H7 (cell line): ENCODE data around the gene CEACAM8. TPM values are rescaled to one million over a fixed set of nuclear protein-coding genes. Genes with fewer than 3 reads are reported as not detected.
"Not testable (repeated sequence)": the region's sequence is repeated elsewhere in the genome, so short reads cannot be mapped to it uniquely, and the experiment has no call there.

Experiments used
- DNase-seq: peaks from one replicate; pipeline ENCODE4 v3.0.0; 2012
- H3K27me3 ChIP-seq: 2 replicates; pipeline ENCODE4 v1.6.0; 2011; ENCODE audit warnings: mild to moderate bottlenecking, low read length; ENCODE audit not compliant: control insufficient read depth, insufficient read depth
- H3K36me3 ChIP-seq: replicated peaks from 2 replicates; pipeline ENCODE4 v1.5.1; 2011; ENCODE audit warnings: low read length; ENCODE audit not compliant: control insufficient read depth, insufficient read depth
- H3K4me3 ChIP-seq: 2 replicates; pipeline ENCODE4 v1.5.1; 2011; ENCODE audit warnings: low read depth, mild to moderate bottlenecking, control low read depth, low read length, moderate library complexity; ENCODE audit not compliant: insufficient read depth
- total RNA-seq: library from RNA; depleted of rRNA; stranded (reverse); fragments of >200 nt; shearing (Covaris generic); gene quantifications from 2 replicates; pipeline ENCODE4 v1.2.3, GENCODE V29; 2014; rRNA removed

Gene CEACAM8
- total RNA-seq = not detected in 2 replicates

- no peak for DNase-seq
- H3K36me3 ChIP-seq = no peaks in the 10 kb centered on the region
- no peaks in the 10 kb centered on the region for H3K27me3 ChIP-seq
- no peak within 1 kb of the TSS for H3K4me3 ChIP-seq
These were observed at the start of gene CEACAM8 for GRCh38 chr19:42594617-42595489. TSS of gene CEACAM8 (minus strand) at chr19:42594924. CDS start at chr19:42594828, 96 bp downstream.

- H3K27me3 ChIP-seq, DNase-seq, H3K4me3 ChIP-seq, H3K36me3 ChIP-seq: not testable (repeated sequence)
These were observed 44.8 kb upstream of the CEACAM8 start for GRCh38 chr19:42639324-42640092.

- H3K27me3 ChIP-seq = no peaks in the 10 kb centered on the region
- H3K36me3 ChIP-seq = no peaks in the 10 kb centered on the region
- H3K4me3 ChIP-seq = no peak overlapping the region
- DNase-seq = no peak
These were observed 40.5 kb upstream of the CEACAM8 start for GRCh38 chr19:42635233-42635539.

DNA sequence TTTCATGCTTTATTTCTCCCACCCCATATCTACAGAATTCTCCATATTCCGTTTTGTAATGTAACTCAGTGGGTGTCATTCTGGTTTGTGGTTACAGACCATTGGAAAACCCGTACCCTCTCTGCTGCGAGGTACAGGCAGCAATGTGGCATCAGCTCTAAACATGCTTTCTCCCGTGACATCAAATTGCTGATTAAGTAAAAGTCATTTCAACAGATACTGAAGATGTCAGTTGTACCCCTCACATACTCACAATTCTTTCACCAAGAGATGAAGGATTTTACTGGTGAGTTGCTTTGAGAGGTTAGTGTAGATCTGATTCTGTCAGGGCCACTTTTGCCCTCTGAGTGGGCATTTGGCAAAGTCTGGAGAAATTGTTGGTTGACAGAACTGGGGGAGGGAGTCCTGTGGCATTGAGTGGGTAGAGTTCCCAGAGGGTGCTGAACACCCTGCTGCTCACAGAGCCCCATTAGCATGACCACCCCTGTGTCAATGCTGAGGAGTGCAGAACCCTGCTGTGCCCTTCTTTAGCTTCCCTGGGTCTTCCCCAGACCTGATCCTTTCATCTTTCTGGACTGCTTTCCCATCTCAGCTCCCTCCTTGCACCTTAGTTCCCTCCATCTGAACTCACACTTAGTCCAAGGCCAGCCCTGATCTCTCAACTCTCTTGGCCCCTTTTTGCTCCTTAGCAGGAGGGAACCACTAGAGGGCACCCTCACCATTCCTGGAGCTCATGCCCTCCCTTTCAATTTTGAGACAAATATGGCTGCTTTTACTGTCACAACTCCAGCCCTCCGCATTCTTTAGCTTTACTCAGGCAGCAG lies 39.9 kb upstream of the CEACAM8 start:
- H3K36me3 ChIP-seq = no peaks in the 10 kb centered on the region
- H3K4me3 ChIP-seq = no peak overlapping the region
- peak; percentile 26 for DNase-seq

DNA sequence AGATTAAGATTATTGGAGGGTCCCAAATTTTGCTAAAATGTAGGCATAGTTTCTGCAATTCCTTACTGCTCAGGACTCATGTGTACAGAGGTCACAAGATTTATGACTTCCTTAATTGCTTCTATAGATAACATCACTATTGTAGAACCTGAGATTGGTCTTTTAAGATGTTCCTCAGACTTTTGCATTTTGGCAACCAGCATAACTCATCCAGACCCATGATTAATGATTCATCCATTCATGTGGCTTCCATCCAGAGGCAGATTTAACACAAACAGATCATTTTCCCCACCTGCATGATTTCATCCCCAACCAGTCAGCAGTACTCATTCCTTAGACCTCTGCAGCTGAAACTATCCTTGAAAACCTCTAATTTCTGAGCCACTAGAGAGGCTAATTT lies 34.5 kb upstream of the CEACAM8 start:
- Histone ChIP-seq H3K36me3 (no peaks in the 10 kb centered on the region), H3K27me3 (no peaks in the 10 kb centered on the region), H3K4me3 (no peak overlapping the region)
- DNase-seq = no peak

More for the DNA sequence above, 39.9 kb upstream of the CEACAM8 start:
- H3K27me3 ChIP-seq = no peaks in the 10 kb centered on the region

GRCh38 chr19:42628411-42629140 lies 33.9 kb upstream of the CEACAM8 start:
- H3K36me3 ChIP-seq = no peaks in the 10 kb centered on the region
- H3K27me3 ChIP-seq = no peaks in the 10 kb centered on the region
- DNase-seq = no peak
- no peak overlapping the region for H3K4me3 ChIP-seq

- Histone ChIP-seq H3K4me3 (no peak overlapping the region), H3K36me3 (no peaks in the 10 kb centered on the region), H3K27me3 (no peaks in the 10 kb centered on the region)
- DNase-seq = no peak
These were observed 33.2 kb upstream of the CEACAM8 start for GRCh38 chr19:42627916-42628315.

DNA sequence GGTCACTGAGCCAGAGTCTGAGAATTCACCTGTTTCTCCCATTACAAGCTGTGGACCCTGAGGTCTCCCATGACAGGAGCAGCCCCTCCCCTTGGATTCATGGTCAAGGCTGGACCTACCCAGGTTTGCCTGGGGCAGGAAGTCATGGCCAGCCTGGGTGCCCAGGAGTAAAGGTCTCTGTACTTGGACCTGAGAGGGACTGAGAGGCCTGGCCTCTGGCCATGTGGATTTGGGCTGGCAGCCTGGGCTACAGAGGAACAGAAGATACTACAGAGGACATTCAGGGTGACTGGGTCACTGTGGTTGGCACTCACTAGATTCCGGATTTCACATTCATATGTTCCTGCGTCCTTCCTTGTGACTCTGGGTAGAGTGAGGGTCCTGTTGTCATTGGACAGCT lies 31.5 kb upstream of the CEACAM8 start:
- H3K27me3 ChIP-seq = no peaks in the 10 kb centered on the region
- no peak for DNase-seq
- no peak overlapping the region for H3K4me3 ChIP-seq
- H3K36me3 ChIP-seq = no peaks in the 10 kb centered on the region

- no peak for DNase-seq
- no peaks in the 10 kb centered on the region for H3K36me3 ChIP-seq
- H3K27me3 ChIP-seq = no peaks in the 10 kb centered on the region
- no peak overlapping the region for H3K4me3 ChIP-seq
These were observed 24.5 kb upstream of the CEACAM8 start for GRCh38 chr19:42619271-42619670.

DNA sequence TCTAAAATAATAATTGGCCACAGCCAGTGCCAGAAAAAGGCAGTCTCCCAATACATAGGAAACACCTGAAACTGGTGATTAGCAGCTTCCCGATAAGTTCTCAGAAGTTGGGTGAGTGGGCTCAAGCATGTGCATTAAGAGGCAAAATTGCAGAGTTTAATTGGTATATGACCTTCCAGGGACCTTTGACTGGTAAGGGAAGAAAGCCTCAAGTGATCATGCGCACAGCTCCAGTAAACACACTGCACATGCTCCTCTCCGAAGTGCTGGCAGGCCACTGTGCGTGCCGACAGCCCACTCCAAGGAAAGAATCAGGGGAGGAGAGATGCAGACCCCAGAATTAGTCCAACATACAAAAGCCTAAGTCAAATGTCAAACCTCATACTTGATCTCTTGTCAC lies 18.9 kb upstream of the CEACAM8 start:
- H3K36me3 ChIP-seq = no peaks in the 10 kb centered on the region
- no peak overlapping the region for H3K4me3 ChIP-seq

GRCh38 chr19:42610401-42610915 lies 15.7 kb upstream of the CEACAM8 start:
- H3K4me3 ChIP-seq = not testable (repeated sequence)

More for the DNA sequence above, 18.9 kb upstream of the CEACAM8 start:
- no peaks in the 10 kb centered on the region for H3K27me3 ChIP-seq
- DNase-seq = no peak

GRCh38 chr19:42606660-42607351 lies 12.1 kb upstream of the CEACAM8 start:
- Histone ChIP-seq H3K4me3 (no peak overlapping the region), H3K36me3 (no peaks in the 10 kb centered on the region), H3K27me3 (no peaks in the 10 kb centered on the region)
- DNase-seq = peak; percentile 90

More at GRCh38 chr19:42610401-42610915, 15.7 kb upstream of the CEACAM8 start:
- not testable (repeated sequence) for DNase-seq, H3K36me3 ChIP-seq, H3K27me3 ChIP-seq

GRCh38 chr19:42601811-42602443 lies 7.2 kb upstream of the CEACAM8 start:
- Histone ChIP-seq H3K36me3 (no peaks in the 10 kb centered on the region), H3K4me3 (no peak overlapping the region), H3K27me3 (no peaks in the 10 kb centered on the region)
- peak; percentile 34 for DNase-seq
